ENCODE data around the gene DIO1. TPM values are rescaled to one million over a fixed set of nuclear protein-coding genes. Genes with fewer than 3 reads are reported as not detected.

The DIO1 gene
- total and polyA plus RNA-seq, 2 of the 8 experiments (the other 6 are each of a cell fraction or from before 2014, with no cell fraction given), result 0.14 TPM; not detected in 1

DNA sequence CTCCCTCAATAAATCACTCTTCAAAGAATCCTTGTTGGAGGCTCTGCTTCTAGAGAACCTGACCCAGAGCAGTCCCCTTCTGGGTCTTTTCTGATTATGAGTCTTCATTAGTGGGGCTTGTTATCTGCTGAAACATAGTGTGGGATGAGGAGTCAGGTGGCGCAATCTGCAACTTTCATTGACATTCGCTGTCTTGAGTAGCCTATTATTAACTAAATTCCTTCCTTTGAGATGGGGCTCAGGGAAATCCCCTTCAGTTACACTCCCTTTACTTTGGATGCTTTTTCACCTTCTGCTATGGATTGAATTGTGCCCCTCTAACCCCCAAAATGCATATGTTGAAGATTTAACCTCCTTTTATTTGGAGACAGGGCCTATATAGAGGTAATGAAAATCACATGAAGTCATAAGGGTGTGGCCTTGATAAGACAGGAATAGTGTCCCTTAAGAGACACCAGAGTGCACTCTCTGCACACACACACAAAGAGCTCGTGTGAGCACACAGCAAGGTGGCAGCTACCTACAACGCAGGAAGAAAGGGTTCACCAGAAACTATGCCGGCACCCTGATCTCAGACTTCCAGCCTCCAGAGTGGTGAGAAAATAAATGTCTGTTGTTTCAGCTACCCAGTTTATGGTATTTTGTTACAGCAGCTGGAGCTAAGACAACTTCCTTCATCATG, 19.5 kb downstream of the DIO1 start (continued):
- TF ChIP-seq ZNF274 (IDR thresholded peaks at IDR 0.05; ENCODE audit: borderline replicate concordance, extremely low read depth, low read length) (no peak), CBX5 (IDR thresholded peaks at IDR 0.05; ENCODE audit: low read depth, low read length) (no peak), SP2 (IDR thresholded peaks at IDR 0.05; ENCODE audit: low read length) (no peak), SIRT6 (IDR thresholded peaks at IDR 0.05; ENCODE audit: low read length) (no peak), CEBPB (IDR thresholded peaks at IDR 0.05; ENCODE audit: low read depth, low read length) (peak; percentile 73), SIX5 (IDR thresholded peaks at IDR 0.05; ENCODE audit: low read depth, low read length) (no peak), PHF8 (conservative IDR thresholded peaks at IDR 0.05; ENCODE audit: low read depth, low read length) (no peak), CHD1 (IDR thresholded peaks at IDR 0.05; ENCODE audit: low read depth, low read length) (no peak), SIN3A (conservative IDR thresholded peaks at IDR 0.05 in 1 of 2, IDR thresholded peaks at IDR 0.05 in 1 of 2; ENCODE audit: low read depth in 1 of 2, low read length in 2 of 2) (peak in 1 of 2 experiments; percentile 47; a peak in 1 of 4 replicates), KDM5A (IDR thresholded peaks at IDR 0.05; ENCODE audit: low read length) (no peak), CHD2 (IDR thresholded peaks at IDR 0.05; ENCODE audit: low read length) (no peak), GTF2F1 (IDR thresholded peaks at IDR 0.05; ENCODE audit: borderline replicate concordance, low read depth, low read length) (0 out of 2 replicates have a peak, but pooled peaks have one; percentile 11), POLR2AphosphoS5 (IDR thresholded peaks at IDR 0.05; ENCODE audit: low read depth, low read length) (0 out of 2 replicates have a peak, but pooled peaks have one; percentile 35), KDM1A (IDR thresholded peaks at IDR 0.05; ENCODE audit: borderline replicate concordance, low read length) (no peak), POLR2A (IDR thresholded peaks at IDR 0.05; ENCODE audit: control extremely low read depth in 1 of 2, low read depth in 2 of 2, low read length in 2 of 2) (peak in 1 of 2 experiments; percentile 60; a peak in 2 of 3 replicates), SUZ12 (IDR thresholded peaks at IDR 0.05; ENCODE audit: low read length) (no peak), RAD21 (IDR thresholded peaks at IDR 0.05 in 1 of 2, conservative IDR thresholded peaks at IDR 0.05 in 1 of 2; ENCODE audit: low read depth in 2 of 2, low read length in 2 of 2) (peak; percentile 26 to 31; a peak in 3 of 4 replicates), HDAC6 (IDR thresholded peaks at IDR 0.05; ENCODE audit: low read depth, low read length) (no peak)
- TF ChIP-seq, protein P1, sequence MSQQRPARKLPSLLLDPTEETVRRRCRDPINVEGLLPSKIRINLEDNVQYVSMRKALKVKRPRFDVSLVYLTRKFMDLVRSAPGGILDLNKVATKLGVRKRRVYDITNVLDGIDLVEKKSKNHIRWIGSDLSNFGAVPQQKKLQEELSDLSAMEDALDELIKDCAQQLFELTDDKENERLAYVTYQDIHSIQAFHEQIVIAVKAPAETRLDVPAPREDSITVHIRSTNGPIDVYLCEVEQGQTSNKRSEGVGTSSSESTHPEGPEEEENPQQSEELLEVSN (IDR thresholded peaks at IDR 0.05), result no peak
- TF ChIP-seq, protein P2, sequence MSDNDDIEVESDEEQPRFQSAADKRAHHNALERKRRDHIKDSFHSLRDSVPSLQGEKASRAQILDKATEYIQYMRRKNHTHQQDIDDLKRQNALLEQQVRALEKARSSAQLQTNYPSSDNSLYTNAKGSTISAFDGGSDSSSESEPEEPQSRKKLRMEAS (IDR thresholded peaks at IDR 0.05), result no peak

Measured in H1 (cell line).